ENCODE measurements around the gene CENPP. TPM values are rescaled to one million over a fixed set of nuclear protein-coding genes. Genes with fewer than 3 reads are reported as not detected.

The CENPP gene
- total RNA-seq, 1 experiment from 2014 or later = 4.2 TPM

DNA sequence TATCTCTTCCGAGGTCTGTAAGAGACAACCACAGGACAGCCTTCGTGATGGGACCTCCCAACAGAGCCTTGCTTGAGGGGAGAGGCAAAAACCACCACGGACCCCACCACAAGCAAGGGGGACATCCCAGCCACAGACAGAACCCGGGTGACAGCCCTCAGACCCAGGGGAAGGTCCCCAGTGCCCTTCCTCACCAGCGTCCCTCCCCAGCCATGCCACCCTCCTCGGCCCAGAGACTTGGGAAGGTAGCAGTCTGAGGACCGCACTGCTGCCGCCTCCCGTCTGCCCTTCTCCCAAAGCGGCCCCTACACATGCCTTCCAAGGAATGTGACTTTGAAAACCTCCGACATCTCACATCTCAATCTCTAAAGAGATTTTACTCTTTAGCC lies 330.8 kb downstream of the CENPP start:
- ChIA-PET POLR2A (interaction anchor here (2.2 to 5.3 kb wide), 3 partner anchors 12 to 155 kb away, joined by 4 to 68 read pairs (median 15); partner anchors contain the start of gene IPPK), CTCF (interaction anchor here (0.7 to 1.5 kb wide), 2 partner anchors 336 to 518 kb away, joined by 3 to 4 read pairs; no protein-coding TSS in a partner anchor)
- TF ChIP-seq CTCF (IDR thresholded peaks at IDR 0.05; ENCODE audit: unreplicated experiment) = no peak
- peak overlapping the region; percentile 81 for H3K27ac Mint-ChIP-seq (ENCODE audit: low read depth, unreplicated experiment)
- no peak for DNase-seq (ENCODE audit: unreplicated experiment)
- H3K4me3 Mint-ChIP-seq (ENCODE audit: unreplicated experiment) = no peak overlapping the region
- intact Hi-C loops (cut with micrococcal nuclease) = no loop called here
- no peaks in the 10 kb centered on the region for H3K27me3 Mint-ChIP-seq (ENCODE audit: insufficient read depth, unreplicated experiment)
- peaks cover 36% of the 10 kb centered on the region for H3K4me1 Mint-ChIP-seq (ENCODE audit: insufficient read depth, unreplicated experiment)
- H3K36me3 Mint-ChIP-seq (ENCODE audit: insufficient read depth, unreplicated experiment) = peaks cover 52% of the 10 kb centered on the region
- no TSS peak for BruUV-seq (replicated peaks)
- no peaks in the 10 kb centered on the region for H3K9me3 Mint-ChIP-seq (ENCODE audit: unreplicated experiment)

DNA sequence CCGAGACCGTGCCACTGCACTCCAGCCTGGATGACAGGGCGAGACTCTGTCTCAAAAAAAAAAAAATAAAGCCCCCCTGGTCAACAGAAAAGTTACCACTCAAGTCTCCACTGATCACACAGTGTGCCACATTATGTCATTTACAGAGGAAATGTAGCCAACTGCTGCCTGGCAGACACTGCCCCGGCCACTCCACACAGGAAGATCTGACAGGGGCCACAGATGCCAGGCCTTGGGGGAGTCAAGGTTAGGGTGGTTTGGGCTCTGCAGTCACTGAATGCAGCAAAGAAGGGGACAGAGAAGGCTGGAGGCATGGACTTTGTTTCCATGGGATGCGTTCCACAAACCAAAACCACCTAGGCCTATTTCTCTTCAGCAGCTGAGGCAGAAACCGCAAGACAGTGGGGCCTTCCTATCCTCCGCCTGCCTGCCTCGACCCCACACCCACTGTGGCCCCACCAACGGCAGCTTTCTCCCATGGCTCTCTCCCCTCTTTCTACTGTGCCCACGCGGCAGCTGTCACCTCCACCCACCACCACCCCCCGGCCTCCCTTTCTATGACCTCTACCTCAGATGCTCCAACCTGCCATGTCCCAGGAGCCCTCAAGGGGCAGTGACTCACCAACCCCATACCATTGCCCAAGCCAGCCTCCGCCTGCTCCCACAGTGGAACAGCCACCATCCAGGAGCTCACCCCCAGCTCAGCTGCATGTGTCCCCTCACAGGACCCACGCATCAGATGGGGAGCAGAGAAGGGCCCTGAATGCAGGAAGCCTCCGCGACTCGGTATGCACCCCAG lies 331.7 kb downstream of the CENPP start:
- Mint-ChIP-seq H3K27me3 (ENCODE audit: insufficient read depth, unreplicated experiment) (no peaks in the 10 kb centered on the region), H3K4me1 (ENCODE audit: insufficient read depth, unreplicated experiment) (peaks cover 36% of the 10 kb centered on the region), H3K4me3 (ENCODE audit: unreplicated experiment) (no peak overlapping the region), H3K27ac (ENCODE audit: low read depth, unreplicated experiment) (peak overlapping the region; percentile 81), H3K36me3 (ENCODE audit: insufficient read depth, unreplicated experiment) (peaks cover 52% of the 10 kb centered on the region), H3K9me3 (ENCODE audit: unreplicated experiment) (no peaks in the 10 kb centered on the region)
- intact Hi-C loops (cut with micrococcal nuclease) = no loop called here
- no peak for TF ChIP-seq CTCF (IDR thresholded peaks at IDR 0.05; ENCODE audit: unreplicated experiment)
- ChIA-PET POLR2A (interaction anchor here (1.1 kb wide), 1 partner anchor 13 kb away, joined by 3 read pairs; the partner anchor contains the start of gene IPPK), CTCF (interaction anchor here (0.5 to 0.7 kb wide), 3 partner anchors 45 to 337 kb away, joined by 3 to 4 read pairs (median 3); no protein-coding TSS in a partner anchor)
- DNase-seq (ENCODE audit: unreplicated experiment) = peak; percentile 49
- BruUV-seq (replicated peaks) = no TSS peak

- no peak for TF ChIP-seq CTCF (IDR thresholded peaks at IDR 0.05; ENCODE audit: unreplicated experiment)
- no TSS peak for BruUV-seq (replicated peaks)
- DNase-seq (ENCODE audit: unreplicated experiment) = no peak
- Mint-ChIP-seq H3K4me3 (ENCODE audit: unreplicated experiment) (no peak overlapping the region), H3K9me3 (ENCODE audit: unreplicated experiment) (no peaks in the 10 kb centered on the region), H3K27ac (ENCODE audit: low read depth, unreplicated experiment) (no peak overlapping the region), H3K4me1 (ENCODE audit: insufficient read depth, unreplicated experiment) (peaks cover 30% of the 10 kb centered on the region), H3K27me3 (ENCODE audit: insufficient read depth, unreplicated experiment) (no peaks in the 10 kb centered on the region), H3K36me3 (ENCODE audit: insufficient read depth, unreplicated experiment) (peaks cover 53% of the 10 kb centered on the region)
- CTCF ChIA-PET = interaction anchor here (0.5 to 0.7 kb wide), 2 partner anchors 45 to 330 kb away, joined by 3 read pairs; no protein-coding TSS in a partner anchor
- POLR2A ChIA-PET = interaction anchor here (0.7 to 1.1 kb wide), 2 partner anchors 10 to 12 kb away, joined by 3 read pairs; partner anchors contain the start of gene IPPK
- intact Hi-C loops (cut with micrococcal nuclease) = no loop called here
Observed at GRCh38 chr9:92658176-92658575, 332.4 kb downstream of the CENPP start.

- peaks cover 52% of the 10 kb centered on the region for H3K36me3 Mint-ChIP-seq (ENCODE audit: insufficient read depth, unreplicated experiment)
- no TSS peak for BruUV-seq (replicated peaks)
- ChIA-PET CTCF (interaction anchor here (1.5 to 2.1 kb wide), 2 partner anchors 132 to 330 kb away, joined by 4 to 8 read pairs; no protein-coding TSS in a partner anchor), POLR2A (interaction anchor here (0.7 to 1.6 kb wide), 3 partner anchors 10 to 11 kb away, joined by 3 to 4 read pairs (median 3); partner anchors contain the start of gene IPPK)
- intact Hi-C loops (cut with micrococcal nuclease) = no loop called here
- DNase-seq (ENCODE audit: unreplicated experiment) = no peak
- no peaks in the 10 kb centered on the region for H3K9me3 Mint-ChIP-seq (ENCODE audit: unreplicated experiment)
- no peak overlapping the region for H3K4me3 Mint-ChIP-seq (ENCODE audit: unreplicated experiment)
- H3K4me1 Mint-ChIP-seq (ENCODE audit: insufficient read depth, unreplicated experiment) = peaks cover 28% of the 10 kb centered on the region
- no peak overlapping the region for H3K27ac Mint-ChIP-seq (ENCODE audit: low read depth, unreplicated experiment)
- H3K27me3 Mint-ChIP-seq (ENCODE audit: insufficient read depth, unreplicated experiment) = no peaks in the 10 kb centered on the region
- no peak for TF ChIP-seq CTCF (IDR thresholded peaks at IDR 0.05; ENCODE audit: unreplicated experiment)
Observed at GRCh38 chr9:92658611-92659010, 332.9 kb downstream of the CENPP start.

Measured in MCF 10A (cell line).